ENCODE measurements around the gene IKZF5.

- TF ChIP-seq CTCF (IDR thresholded peaks at IDR 0.05): no peak
- TF ChIP-seq EZH2 (IDR thresholded peaks at IDR 0.05; ENCODE audit: borderline replicate concordance, insufficient read depth, low read depth, low read length, poor library complexity, severe bottlenecking): no peak
Observed at GRCh38 chr10:122988501-122988900, 20.1 kb downstream of the IKZF5 start.

Measured in B cell (primary cell).